WTC11 (cell line): ENCODE data around the gene CEACAM19.

Source experiments
- ATF3 ChIP-seq: sonication (generic); formaldehyde crosslinking; conservative IDR thresholded peaks from 2 replicates; pipeline ENCODE4 v1.8.1; 2022; ENCODE audit warnings: mild to moderate bottlenecking, missing genetic modification reagents
- CTCF ChIP-seq: fragments of 200-600 bp; IDR thresholded peaks from 2 replicates; pipeline ENCODE4 v1.8.0; 2022; ENCODE audit warnings: antibody characterized with exemption
- ELF4 ChIP-seq: sonication (generic); formaldehyde crosslinking; IDR thresholded peaks from 2 replicates; pipeline ENCODE4 v1.8.1; 2022; ENCODE audit warnings: low read depth, mild to moderate bottlenecking, moderate library complexity, missing genetic modification reagents
- GABPB1 ChIP-seq: sonication (generic); formaldehyde crosslinking; IDR thresholded peaks from 2 replicates; pipeline ENCODE4 v1.8.1; 2023; ENCODE audit warnings: mild to moderate bottlenecking, missing genetic modification reagents
- NFYB ChIP-seq: sonication (generic); formaldehyde crosslinking; conservative IDR thresholded peaks from 2 replicates; pipeline ENCODE4 v1.8.0; 2022; ENCODE audit warnings: low read depth, missing genetic modification reagents
- NR1H2 ChIP-seq: sonication (generic); formaldehyde crosslinking; IDR thresholded peaks from 2 replicates; pipeline ENCODE4 v1.9.0; 2021; ENCODE audit warnings: mild to moderate bottlenecking, moderate library complexity, missing genetic modification reagents
- PRDM15 ChIP-seq: sonication (generic); formaldehyde crosslinking; IDR thresholded peaks from 2 replicates; pipeline ENCODE4 v1.8.0; 2022; ENCODE audit warnings: missing genetic modification reagents
- SMAD3 ChIP-seq: sonication (generic); formaldehyde crosslinking; IDR thresholded peaks from 2 replicates; pipeline ENCODE4 v1.8.0; 2022; ENCODE audit warnings: missing genetic modification reagents, mild to moderate bottlenecking, borderline replicate concordance
- ZSCAN18 ChIP-seq: fragments of 250-450 bp; sonication (Bioruptor Pico); IDR thresholded peaks from 2 replicates; pipeline ENCODE4 v2.1.2; 2022; ENCODE audit warnings: mild to moderate bottlenecking, moderate library complexity

- no peak for TF ChIP-seq NR1H2 (CRISPR knock-in tag)
- no peak for TF ChIP-seq SMAD3 (CRISPR knock-in tag)
- TF ChIP-seq CTCF, result no peak
- no peak for TF ChIP-seq GABPB1 (CRISPR knock-in tag)
- no peak for TF ChIP-seq ATF3
- no peak for TF ChIP-seq ELF4 (CRISPR knock-in tag)
- no peak for TF ChIP-seq PRDM15 (CRISPR knock-in tag)
- TF ChIP-seq NFYB, result no peak
- TF ChIP-seq ZSCAN18, result no peak
Measured at GRCh38 chr19:44690131-44690440, 18.8 kb downstream of the CEACAM19 start.
